Measurements from ENCODE around the gene SOX2. TPM values are rescaled to one million over a fixed set of nuclear protein-coding genes. Genes with fewer than 3 reads are reported as not detected.
"Not testable (repeated sequence)": the region's sequence is repeated elsewhere in the genome, so short reads cannot be mapped to it uniquely, and the experiment has no call there.

The SOX2 gene
- polyA plus RNA-seq, 3 donors from 2014 or later, result not detected

- H3K4me1 Mint-ChIP-seq, result peaks cover 13 to 18% of the 10 kb centered on the region in 2 donors
- H3K27ac Mint-ChIP-seq, result no peak overlapping the region
- H3K27me3 Mint-ChIP-seq (ENCODE audit: low read depth in 3 of 3), result peaks cover 14 to 45% (median 25%) of the 10 kb centered on the region in 3 donors
- H3K4me3 Mint-ChIP-seq, result no peak overlapping the region
- H3K9me3 Mint-ChIP-seq, result peaks cover 0 to 40% (median 20%) of the 10 kb centered on the region in 6 donors
- DNase-seq, result no peak
- peaks cover 0 to 5% (median 4%) of the 10 kb centered on the region in 3 donors for H3K36me3 Mint-ChIP-seq
Measured at GRCh38 chr3:181730934-181731333, 19.2 kb downstream of the SOX2 start.

GRCh38 chr3:181735911-181736310, 24.2 kb downstream of the SOX2 start:
- peaks cover 2 to 6% (median 3%) of the 10 kb centered on the region in 3 donors for H3K27me3 Mint-ChIP-seq (ENCODE audit: low read depth in 3 of 3)

GRCh38 chr3:181738551-181738950, 26.8 kb downstream of the SOX2 start:
- H3K9me3 Mint-ChIP-seq, result peaks cover 0 to 7% (median 2%) of the 10 kb centered on the region in 6 donors
- H3K4me1 Mint-ChIP-seq, result no peaks in the 10 kb centered on the region
- peaks cover 0 to 4% (median 2%) of the 10 kb centered on the region in 3 donors for H3K27me3 Mint-ChIP-seq (ENCODE audit: low read depth in 3 of 3)
- no peak for DNase-seq
- no peaks in the 10 kb centered on the region for H3K36me3 Mint-ChIP-seq
- H3K27ac Mint-ChIP-seq, result no peak overlapping the region
- H3K4me3 Mint-ChIP-seq, result no peak overlapping the region

More at GRCh38 chr3:181735911-181736310, 24.2 kb downstream of the SOX2 start:
- Mint-ChIP-seq H3K4me1 (no peaks in the 10 kb centered on the region), H3K36me3 (no peaks in the 10 kb centered on the region), H3K27ac (no peak overlapping the region), H3K4me3 (no peak overlapping the region), H3K9me3 (peaks cover 0 to 13% (median 6%) of the 10 kb centered on the region in 6 donors)
- DNase-seq, result no peak

- Mint-ChIP-seq H3K27ac (no peak overlapping the region), H3K9me3 (peaks cover 0 to 5% (median under 1%) of the 10 kb centered on the region in 6 donors), H3K4me1 (no peaks in the 10 kb centered on the region), H3K27me3 (ENCODE audit: low read depth in 3 of 3) (peaks cover 0 to 4% (median 2%) of the 10 kb centered on the region in 3 donors), H3K36me3 (no peaks in the 10 kb centered on the region), H3K4me3 (no peak overlapping the region)
- DNase-seq, result no peak
Measured at GRCh38 chr3:181739628-181740027, 27.9 kb downstream of the SOX2 start.

- Mint-ChIP-seq H3K36me3 (peaks cover 0 to 3% (median 0%) of the 10 kb centered on the region in 3 donors), H3K9me3 (peaks cover 0 to 15% (median 1%) of the 10 kb centered on the region in 6 donors), H3K4me3 (no peak overlapping the region), H3K27ac (no peak overlapping the region), H3K27me3 (ENCODE audit: low read depth in 3 of 3) (peaks cover 0 to 4% (median 2%) of the 10 kb centered on the region in 3 donors), H3K4me1 (no peaks in the 10 kb centered on the region)
- no peak for DNase-seq
Measured at GRCh38 chr3:181741417-181741816, 29.7 kb downstream of the SOX2 start.

- Mint-ChIP-seq H3K27ac (no peak overlapping the region), H3K27me3 (ENCODE audit: low read depth in 3 of 3) (peaks cover 0 to 4% (median 2%) of the 10 kb centered on the region in 3 donors), H3K36me3 (no peaks in the 10 kb centered on the region), H3K4me1 (no peaks in the 10 kb centered on the region), H3K9me3 (peaks cover 0 to 2% (median 0%) of the 10 kb centered on the region in 6 donors), H3K4me3 (no peak overlapping the region)
- DNase-seq, result no peak
Measured at GRCh38 chr3:181752202-181752671, 40.5 kb downstream of the SOX2 start.

GRCh38 chr3:181753391-181753790, 41.7 kb downstream of the SOX2 start:
- Mint-ChIP-seq H3K36me3 (no peaks in the 10 kb centered on the region), H3K4me1 (no peaks in the 10 kb centered on the region), H3K4me3 (no peak overlapping the region), H3K27me3 (ENCODE audit: low read depth in 3 of 3) (peaks cover 0 to 3% (median 2%) of the 10 kb centered on the region in 3 donors), H3K9me3 (peaks cover 0 to 2% (median 0%) of the 10 kb centered on the region in 6 donors), H3K27ac (no peak overlapping the region)
- no peak for DNase-seq

- Mint-ChIP-seq H3K9me3 (peaks cover 0 to 1% (median 0%) of the 10 kb centered on the region in 6 donors), H3K4me1 (no peaks in the 10 kb centered on the region), H3K4me3 (no peak overlapping the region), H3K27me3 (ENCODE audit: low read depth in 3 of 3) (peaks cover 0 to 2% (median 2%) of the 10 kb centered on the region in 3 donors), H3K36me3 (no peaks in the 10 kb centered on the region), H3K27ac (no peak overlapping the region)
- no peak for DNase-seq
Measured at GRCh38 chr3:181755959-181756358, 44.2 kb downstream of the SOX2 start.

GRCh38 chr3:181756645-181757297, 45.0 kb downstream of the SOX2 start:
- H3K9me3 Mint-ChIP-seq, result peaks cover 0 to 2% (median 0%) of the 10 kb centered on the region in 6 donors
- DNase-seq, result no peak
- no peak overlapping the region for H3K4me3 Mint-ChIP-seq
- H3K36me3 Mint-ChIP-seq, result no peaks in the 10 kb centered on the region
- H3K4me1 Mint-ChIP-seq, result no peaks in the 10 kb centered on the region
- H3K27me3 Mint-ChIP-seq (ENCODE audit: low read depth in 3 of 3), result peaks cover 0 to 2% (median 2%) of the 10 kb centered on the region in 3 donors
- no peak overlapping the region for H3K27ac Mint-ChIP-seq

GRCh38 chr3:181757694-181758306, 46.1 kb downstream of the SOX2 start:
- H3K9me3 Mint-ChIP-seq, result peaks cover 0 to 3% (median under 1%) of the 10 kb centered on the region in 6 donors
- no peak for DNase-seq
- no peaks in the 10 kb centered on the region for H3K4me1 Mint-ChIP-seq
- H3K27ac Mint-ChIP-seq, result no peak overlapping the region
- H3K27me3 Mint-ChIP-seq (ENCODE audit: low read depth in 3 of 3), result peaks cover 0 to 4% (median 2%) of the 10 kb centered on the region in 3 donors
- no peak overlapping the region for H3K4me3 Mint-ChIP-seq
- H3K36me3 Mint-ChIP-seq, result no peaks in the 10 kb centered on the region

GRCh38 chr3:181761906-181762305, 50.2 kb downstream of the SOX2 start:
- no peaks in the 10 kb centered on the region for H3K36me3 Mint-ChIP-seq
- no peaks in the 10 kb centered on the region for H3K4me1 Mint-ChIP-seq
- peaks cover 2 to 3% (median 2%) of the 10 kb centered on the region in 3 donors for H3K27me3 Mint-ChIP-seq (ENCODE audit: low read depth in 3 of 3)
- H3K27ac Mint-ChIP-seq, result no peak overlapping the region
- H3K4me3 Mint-ChIP-seq, result no peak overlapping the region
- DNase-seq, result no peak
- H3K9me3 Mint-ChIP-seq, result peaks cover 0 to 10% (median 1%) of the 10 kb centered on the region in 6 donors

GRCh38 chr3:181764033-181764432, 52.3 kb downstream of the SOX2 start:
- H3K27ac Mint-ChIP-seq; DNase-seq; H3K4me1 Mint-ChIP-seq; H3K4me3 Mint-ChIP-seq; H3K27me3 Mint-ChIP-seq (ENCODE audit: low read depth in 3 of 3); H3K36me3 Mint-ChIP-seq: not testable (repeated sequence)
- H3K9me3 Mint-ChIP-seq, result peaks cover 0 to 10% (median 2%) of the 10 kb centered on the region in 6 donors

Measured in immature natural killer cell (primary cell).